ENCODE data around the gene SLC6A9. TPM values are rescaled to one million over a fixed set of nuclear protein-coding genes. Genes with fewer than 3 reads are reported as not detected.

The SLC6A9 gene
- total and polyA plus RNA-seq, 2 donors: 0.57 to 0.82 TPM

- WGBS: 78% methylated on average over 3 of the region's 3 CpGs
- H3K9me3 ChIP-seq (ENCODE audit: control insufficient read depth in 2 of 2, insufficient read depth in 1 of 2, low read length in 1 of 2): no peaks in the 10 kb centered on the region
- H3K4me1 ChIP-seq (ENCODE audit: control insufficient read depth in 2 of 2, insufficient read depth in 2 of 2, low read length in 2 of 2): no peaks in the 10 kb centered on the region
- H3K4me3 ChIP-seq (ENCODE audit: low read length in 2 of 2): no peak overlapping the region
- DNase-seq (ENCODE audit: low read depth in 6 of 9, low spot score in 9 of 9): no peak
- H3K36me3 ChIP-seq (ENCODE audit: control insufficient read depth in 2 of 2, insufficient read depth in 2 of 2, low read length in 1 of 2): no peaks in the 10 kb centered on the region
- H3K27me3 ChIP-seq (ENCODE audit: control insufficient read depth in 2 of 2, insufficient read depth in 1 of 2, low read length in 1 of 2): no peaks in the 10 kb centered on the region
- H3K27ac ChIP-seq (ENCODE audit: low read depth in 1 of 2, low read length in 1 of 2): no peak overlapping the region
Measured at GRCh38 chr1:44071461-44071860, 40.2 kb upstream of the SLC6A9 start.

GRCh38 chr1:44068442-44068921 is 37.2 kb upstream of the SLC6A9 start:
- DNase-seq (ENCODE audit: low read depth in 6 of 9, low spot score in 9 of 9): no peak

GRCh38 chr1:44067266-44068250 is 36.3 kb upstream of the SLC6A9 start:
- DNase-seq (ENCODE audit: low read depth in 6 of 9, low spot score in 9 of 9): no peak
- WGBS: 50% methylated on average over 6 of the region's 6 CpGs
- Histone ChIP-seq H3K27me3 (ENCODE audit: control insufficient read depth in 2 of 2, insufficient read depth in 1 of 2, low read length in 1 of 2) (no peaks in the 10 kb centered on the region), H3K36me3 (ENCODE audit: control insufficient read depth in 2 of 2, insufficient read depth in 2 of 2, low read length in 1 of 2) (no peaks in the 10 kb centered on the region), H3K4me3 (ENCODE audit: low read length in 2 of 2) (no peak overlapping the region), H3K9me3 (ENCODE audit: control insufficient read depth in 2 of 2, insufficient read depth in 1 of 2, low read length in 1 of 2) (no peaks in the 10 kb centered on the region), H3K27ac (ENCODE audit: low read depth in 1 of 2, low read length in 1 of 2) (no peak overlapping the region), H3K4me1 (ENCODE audit: control insufficient read depth in 2 of 2, insufficient read depth in 2 of 2, low read length in 2 of 2) (no peaks in the 10 kb centered on the region)

More at GRCh38 chr1:44068442-44068921, 37.2 kb upstream of the SLC6A9 start:
- WGBS: 28% methylated on average over 2 of the region's 2 CpGs
- Histone ChIP-seq H3K36me3 (ENCODE audit: control insufficient read depth in 2 of 2, insufficient read depth in 2 of 2, low read length in 1 of 2) (no peaks in the 10 kb centered on the region), H3K4me1 (ENCODE audit: control insufficient read depth in 2 of 2, insufficient read depth in 2 of 2, low read length in 2 of 2) (no peaks in the 10 kb centered on the region), H3K9me3 (ENCODE audit: control insufficient read depth in 2 of 2, insufficient read depth in 1 of 2, low read length in 1 of 2) (no peaks in the 10 kb centered on the region), H3K27me3 (ENCODE audit: control insufficient read depth in 2 of 2, insufficient read depth in 1 of 2, low read length in 1 of 2) (no peaks in the 10 kb centered on the region), H3K27ac (ENCODE audit: low read depth in 1 of 2, low read length in 1 of 2) (no peak overlapping the region), H3K4me3 (ENCODE audit: low read length in 2 of 2) (no peak overlapping the region)

GRCh38 chr1:44062656-44063179 is 31.5 kb upstream of the SLC6A9 start:
- Histone ChIP-seq H3K27me3 (ENCODE audit: control insufficient read depth in 2 of 2, insufficient read depth in 1 of 2, low read length in 1 of 2) (no peaks in the 10 kb centered on the region), H3K36me3 (ENCODE audit: control insufficient read depth in 2 of 2, insufficient read depth in 2 of 2, low read length in 1 of 2) (no peaks in the 10 kb centered on the region), H3K9me3 (ENCODE audit: control insufficient read depth in 2 of 2, insufficient read depth in 1 of 2, low read length in 1 of 2) (no peaks in the 10 kb centered on the region), H3K4me3 (ENCODE audit: low read length in 2 of 2) (no peak overlapping the region), H3K4me1 (ENCODE audit: control insufficient read depth in 2 of 2, insufficient read depth in 2 of 2, low read length in 2 of 2) (no peaks in the 10 kb centered on the region), H3K27ac (ENCODE audit: low read depth in 1 of 2, low read length in 1 of 2) (no peak overlapping the region)
- no peak for DNase-seq (ENCODE audit: low read depth in 6 of 9, low spot score in 9 of 9)
- 93% methylated on average over 5 of the region's 5 CpGs for WGBS

GRCh38 chr1:44061857-44062256 is 30.6 kb upstream of the SLC6A9 start:
- no peak overlapping the region for H3K27ac ChIP-seq (ENCODE audit: low read depth in 1 of 2, low read length in 1 of 2)
- WGBS: 97% methylated on average over 2 of the region's 2 CpGs
- H3K4me1 ChIP-seq (ENCODE audit: control insufficient read depth in 2 of 2, insufficient read depth in 2 of 2, low read length in 2 of 2): no peaks in the 10 kb centered on the region
- H3K36me3 ChIP-seq (ENCODE audit: control insufficient read depth in 2 of 2, insufficient read depth in 2 of 2, low read length in 1 of 2): no peaks in the 10 kb centered on the region
- no peak overlapping the region for H3K4me3 ChIP-seq (ENCODE audit: low read length in 2 of 2)
- DNase-seq (ENCODE audit: low read depth in 6 of 9, low spot score in 9 of 9): no peak
- H3K9me3 ChIP-seq (ENCODE audit: control insufficient read depth in 2 of 2, insufficient read depth in 1 of 2, low read length in 1 of 2): no peaks in the 10 kb centered on the region
- no peaks in the 10 kb centered on the region for H3K27me3 ChIP-seq (ENCODE audit: control insufficient read depth in 2 of 2, insufficient read depth in 1 of 2, low read length in 1 of 2)

- Histone ChIP-seq H3K4me3 (ENCODE audit: low read length in 2 of 2) (no peak overlapping the region), H3K27ac (ENCODE audit: low read depth in 1 of 2, low read length in 1 of 2) (no peak overlapping the region), H3K4me1 (ENCODE audit: control insufficient read depth in 2 of 2, insufficient read depth in 2 of 2, low read length in 2 of 2) (no peaks in the 10 kb centered on the region), H3K36me3 (ENCODE audit: control insufficient read depth in 2 of 2, insufficient read depth in 2 of 2, low read length in 1 of 2) (no peaks in the 10 kb centered on the region), H3K27me3 (ENCODE audit: control insufficient read depth in 2 of 2, insufficient read depth in 1 of 2, low read length in 1 of 2) (no peaks in the 10 kb centered on the region), H3K9me3 (ENCODE audit: control insufficient read depth in 2 of 2, insufficient read depth in 1 of 2, low read length in 1 of 2) (no peaks in the 10 kb centered on the region)
- no peak for DNase-seq (ENCODE audit: low read depth in 6 of 9, low spot score in 9 of 9)
- WGBS: 89% methylated on average over 4 of the region's 4 CpGs
Measured at GRCh38 chr1:44060830-44061267, 29.6 kb upstream of the SLC6A9 start.

- no peak overlapping the region for H3K27ac ChIP-seq (ENCODE audit: low read depth in 1 of 2, low read length in 1 of 2)
- no peak for DNase-seq (ENCODE audit: low read depth in 6 of 9, low spot score in 9 of 9)
Measured at GRCh38 chr1:44059664-44060355, 28.5 kb upstream of the SLC6A9 start.

GRCh38 chr1:44059212-44059611 is 27.9 kb upstream of the SLC6A9 start:
- H3K9me3 ChIP-seq (ENCODE audit: control insufficient read depth in 2 of 2, insufficient read depth in 1 of 2, low read length in 1 of 2): no peaks in the 10 kb centered on the region
- H3K4me1 ChIP-seq (ENCODE audit: control insufficient read depth in 2 of 2, insufficient read depth in 2 of 2, low read length in 2 of 2): no peaks in the 10 kb centered on the region
- no peaks in the 10 kb centered on the region for H3K27me3 ChIP-seq (ENCODE audit: control insufficient read depth in 2 of 2, insufficient read depth in 1 of 2, low read length in 1 of 2)
- DNase-seq (ENCODE audit: low read depth in 6 of 9, low spot score in 9 of 9): no peak
- no peaks in the 10 kb centered on the region for H3K36me3 ChIP-seq (ENCODE audit: control insufficient read depth in 2 of 2, insufficient read depth in 2 of 2, low read length in 1 of 2)
- 99% methylated on average over 1 of the region's 1 CpG for WGBS
- H3K27ac ChIP-seq (ENCODE audit: low read depth in 1 of 2, low read length in 1 of 2): no peak overlapping the region
- H3K4me3 ChIP-seq (ENCODE audit: low read length in 2 of 2): no peak overlapping the region

More at GRCh38 chr1:44059664-44060355, 28.5 kb upstream of the SLC6A9 start:
- H3K4me3 ChIP-seq (ENCODE audit: low read length in 2 of 2): no peak overlapping the region
- 95% methylated on average over 5 of the region's 5 CpGs for WGBS
- H3K36me3 ChIP-seq (ENCODE audit: control insufficient read depth in 2 of 2, insufficient read depth in 2 of 2, low read length in 1 of 2): no peaks in the 10 kb centered on the region
- no peaks in the 10 kb centered on the region for H3K9me3 ChIP-seq (ENCODE audit: control insufficient read depth in 2 of 2, insufficient read depth in 1 of 2, low read length in 1 of 2)
- no peaks in the 10 kb centered on the region for H3K27me3 ChIP-seq (ENCODE audit: control insufficient read depth in 2 of 2, insufficient read depth in 1 of 2, low read length in 1 of 2)
- no peaks in the 10 kb centered on the region for H3K4me1 ChIP-seq (ENCODE audit: control insufficient read depth in 2 of 2, insufficient read depth in 2 of 2, low read length in 2 of 2)

- no peaks in the 10 kb centered on the region for H3K36me3 ChIP-seq (ENCODE audit: control insufficient read depth in 2 of 2, insufficient read depth in 2 of 2, low read length in 1 of 2)
- no peaks in the 10 kb centered on the region for H3K27me3 ChIP-seq (ENCODE audit: control insufficient read depth in 2 of 2, insufficient read depth in 1 of 2, low read length in 1 of 2)
- DNase-seq (ENCODE audit: low read depth in 6 of 9, low spot score in 9 of 9): no peak
- no peaks in the 10 kb centered on the region for H3K9me3 ChIP-seq (ENCODE audit: control insufficient read depth in 2 of 2, insufficient read depth in 1 of 2, low read length in 1 of 2)
- H3K4me1 ChIP-seq (ENCODE audit: control insufficient read depth in 2 of 2, insufficient read depth in 2 of 2, low read length in 2 of 2): no peaks in the 10 kb centered on the region
- WGBS: 93% methylated on average over 1 of the region's 1 CpG
- H3K4me3 ChIP-seq (ENCODE audit: low read length in 2 of 2): no peak overlapping the region
- no peak overlapping the region for H3K27ac ChIP-seq (ENCODE audit: low read depth in 1 of 2, low read length in 1 of 2)
Measured at GRCh38 chr1:44057293-44057692, 26.0 kb upstream of the SLC6A9 start.
